ENCODE data around the gene UBR2.
"Not testable (repeated sequence)": the region's sequence is repeated elsewhere in the genome, so short reads cannot be mapped to it uniquely, and the experiment has no call there.

The UBR2 gene

GRCh38 chr6:42726485-42727086 is 162.8 kb downstream of the UBR2 start:
- peak; percentile 62 for DNase-seq (ENCODE audit: low read depth, low spot score)

GRCh38 chr6:42727087-42727611 is 163.3 kb downstream of the UBR2 start:
- DNase-seq (ENCODE audit: low read depth, low spot score), result no peak

GRCh38 chr6:42727627-42728026 is 163.8 kb downstream of the UBR2 start:
- no peak for DNase-seq (ENCODE audit: low read depth, low spot score)

- no peak for DNase-seq (ENCODE audit: low read depth, low spot score)
These were observed 165.9 kb downstream of the UBR2 start for GRCh38 chr6:42729731-42730130.

GRCh38 chr6:42733867-42734481 is 170.1 kb downstream of the UBR2 start:
- DNase-seq (ENCODE audit: low read depth, low spot score), result not testable (repeated sequence)

GRCh38 chr6:42735976-42736375 is 172.1 kb downstream of the UBR2 start:
- DNase-seq (ENCODE audit: low read depth, low spot score), result no peak

GRCh38 chr6:42740725-42741124 is 176.9 kb downstream of the UBR2 start:
- DNase-seq (ENCODE audit: low read depth, low spot score), result no peak

GRCh38 chr6:42742116-42742894 is 178.5 kb downstream of the UBR2 start:
- no peak for DNase-seq (ENCODE audit: low read depth, low spot score)
